SK-N-SH (cell line): Measurements from ENCODE around the gene MEAK7.

ENCODE experiments used
- RXRA ChIP-seq: IDR thresholded peaks from 2 replicates; pipeline ENCODE4 v1.4.0; 2012; ENCODE audit warnings: low read depth, mild to moderate bottlenecking, borderline replicate concordance
- TCF12 ChIP-seq: IDR thresholded peaks from 2 replicates; pipeline ENCODE4 v1.4.0; 2012
- TF ChIP-seq, protein P1 (sequence below): fragments of 200-600 bp; sonication (generic); IDR thresholded peaks from 2 replicates; pipeline ENCODE4 v1.6.1; 2017; ENCODE audit warnings: antibody characterized with exemption, mild to moderate bottlenecking, moderate library complexity

GRCh38 chr16:84496991-84497390 is 7.5 kb downstream of the MEAK7 start:
- TF ChIP-seq, protein P1, sequence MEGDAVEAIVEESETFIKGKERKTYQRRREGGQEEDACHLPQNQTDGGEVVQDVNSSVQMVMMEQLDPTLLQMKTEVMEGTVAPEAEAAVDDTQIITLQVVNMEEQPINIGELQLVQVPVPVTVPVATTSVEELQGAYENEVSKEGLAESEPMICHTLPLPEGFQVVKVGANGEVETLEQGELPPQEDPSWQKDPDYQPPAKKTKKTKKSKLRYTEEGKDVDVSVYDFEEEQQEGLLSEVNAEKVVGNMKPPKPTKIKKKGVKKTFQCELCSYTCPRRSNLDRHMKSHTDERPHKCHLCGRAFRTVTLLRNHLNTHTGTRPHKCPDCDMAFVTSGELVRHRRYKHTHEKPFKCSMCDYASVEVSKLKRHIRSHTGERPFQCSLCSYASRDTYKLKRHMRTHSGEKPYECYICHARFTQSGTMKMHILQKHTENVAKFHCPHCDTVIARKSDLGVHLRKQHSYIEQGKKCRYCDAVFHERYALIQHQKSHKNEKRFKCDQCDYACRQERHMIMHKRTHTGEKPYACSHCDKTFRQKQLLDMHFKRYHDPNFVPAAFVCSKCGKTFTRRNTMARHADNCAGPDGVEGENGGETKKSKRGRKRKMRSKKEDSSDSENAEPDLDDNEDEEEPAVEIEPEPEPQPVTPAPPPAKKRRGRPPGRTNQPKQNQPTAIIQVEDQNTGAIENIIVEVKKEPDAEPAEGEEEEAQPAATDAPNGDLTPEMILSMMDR = no peak
- no peak for TF ChIP-seq TCF12
- TF ChIP-seq RXRA = no peak
